ENCODE data around the gene AXIN1. TPM values are rescaled to one million over a fixed set of nuclear protein-coding genes. Genes with fewer than 3 reads are reported as not detected.
"Not testable (repeated sequence)": the region's sequence is repeated elsewhere in the genome, so short reads cannot be mapped to it uniquely, and the experiment has no call there.

The AXIN1 gene
- total RNA-seq, 1 donor: 45.8 TPM

DNA sequence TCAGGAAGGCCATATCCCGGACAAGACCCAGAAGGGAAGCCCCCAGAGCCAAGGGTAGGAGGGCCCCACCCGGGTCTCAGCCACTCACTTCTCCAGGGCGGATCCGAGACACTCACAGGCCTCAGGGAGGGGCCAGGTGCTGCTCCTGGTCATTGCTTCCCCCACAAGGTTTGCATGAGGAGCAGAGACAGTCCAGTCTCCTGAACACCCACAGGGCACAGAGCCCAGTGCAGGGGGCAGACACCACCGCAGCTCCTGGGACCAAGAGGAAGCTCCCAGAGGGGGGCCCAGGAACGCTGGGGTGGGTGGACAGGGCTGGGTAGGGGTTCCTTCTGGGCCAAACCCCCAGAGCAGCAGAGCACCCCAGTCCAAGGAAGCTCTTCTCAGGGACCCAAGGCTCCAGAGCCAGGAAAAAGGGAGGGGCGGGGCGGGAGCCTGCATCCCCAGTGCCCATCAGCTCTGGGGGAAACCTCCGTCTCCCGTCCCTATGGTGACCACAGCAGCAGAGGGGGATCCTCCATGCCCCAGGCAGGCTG lies 18.5 kb upstream of the AXIN1 start:
- DNase-seq (ENCODE audit: low read depth in 2 of 3, low spot score in 2 of 3): no peak

DNA sequence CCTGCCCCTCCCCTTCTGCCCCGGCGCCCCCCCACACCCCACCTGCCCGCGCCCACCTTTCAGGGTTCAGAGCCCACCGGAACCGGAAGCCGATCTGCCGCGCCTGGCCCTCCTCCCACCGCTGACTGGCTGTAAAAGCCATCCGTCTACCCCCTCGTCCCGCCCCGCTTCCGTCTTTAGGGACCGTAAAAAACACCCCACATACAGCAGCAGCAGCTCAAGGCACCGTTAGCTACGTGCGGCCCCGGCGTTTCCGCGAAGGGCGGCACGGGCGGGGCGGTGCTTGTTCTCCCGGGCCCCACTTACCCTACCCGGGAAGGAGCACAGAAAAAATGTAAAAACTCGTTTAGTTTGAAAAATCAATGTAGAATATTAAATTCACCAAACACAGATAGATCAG lies 17.9 kb upstream of the AXIN1 start, which contains the start of gene MRPL28:
MRPL28 (minus strand) TSS at position 96 of the 400 bp plus-strand sequence. CDS start 320 bp downstream, outside the sequence.
- DNase-seq (ENCODE audit: low read depth in 2 of 3, low spot score in 2 of 3): peak; percentile 80 to 97 (median 95)

DNA sequence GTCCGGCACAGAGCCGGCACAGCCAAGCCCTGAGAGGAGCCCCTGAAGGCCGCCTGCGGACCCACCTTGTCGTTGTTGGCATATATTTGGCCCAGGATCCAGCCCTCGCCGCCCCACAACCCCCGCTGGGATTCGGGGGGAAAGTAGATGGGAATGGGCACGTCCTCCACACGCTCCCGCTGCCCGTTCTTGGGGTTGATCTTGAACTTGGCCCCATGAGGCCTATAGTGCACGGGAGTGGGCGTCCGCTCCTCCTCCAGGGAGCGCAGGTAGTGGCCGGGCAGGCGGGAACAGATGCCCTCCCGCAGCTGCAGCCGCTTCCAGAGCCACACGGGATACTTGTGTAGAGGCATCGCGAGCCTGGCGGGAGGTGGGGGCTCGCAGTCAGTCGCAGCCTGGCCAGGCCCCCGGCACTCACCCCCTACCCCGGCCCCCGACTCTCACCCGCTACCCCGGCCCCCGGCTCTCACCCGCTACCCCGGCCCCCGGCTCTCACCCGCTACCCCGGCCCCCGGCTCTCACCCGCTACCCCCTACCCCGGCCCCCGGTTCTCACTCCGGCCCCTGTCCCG lies 17.4 kb upstream of the AXIN1 start:
- DNase-seq (ENCODE audit: low read depth in 2 of 3, low spot score in 2 of 3): no peak

DNA sequence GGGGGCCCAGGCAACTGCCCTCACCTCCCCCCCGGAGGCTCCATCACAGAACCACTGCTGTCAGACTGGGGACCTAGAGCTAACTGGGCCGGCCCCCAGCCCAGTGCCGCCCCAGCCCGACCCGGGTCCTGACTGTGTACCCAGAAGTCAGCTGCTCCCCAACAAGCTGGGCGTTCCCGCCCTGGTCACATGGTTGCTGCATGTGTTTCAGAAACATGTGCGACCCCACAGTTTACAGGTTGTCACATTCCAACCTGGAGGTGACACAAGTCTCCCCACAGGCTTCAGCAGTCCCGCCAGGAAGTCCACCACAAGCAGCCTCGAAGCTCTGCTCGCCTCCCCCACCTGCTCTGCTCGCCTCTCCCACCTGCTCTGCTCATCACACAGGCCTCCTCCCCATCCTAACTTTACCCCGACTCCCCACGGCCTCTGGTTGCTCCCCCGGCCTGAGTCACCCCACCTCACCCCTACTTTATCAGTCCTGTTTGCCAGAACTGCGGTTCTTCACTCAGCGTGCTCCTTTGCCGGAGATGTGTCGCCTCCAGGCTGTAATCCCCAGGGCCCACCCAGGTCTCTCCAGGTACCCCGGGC lies 16.8 kb upstream of the AXIN1 start:
- DNase-seq (ENCODE audit: low read depth in 2 of 3, low spot score in 2 of 3): no peak

GRCh38 chr16:368388-369158 lies 16.1 kb upstream of the AXIN1 start:
- DNase-seq (ENCODE audit: low read depth in 2 of 3, low spot score in 2 of 3): no peak

- no peak for DNase-seq (ENCODE audit: low read depth in 2 of 3, low spot score in 2 of 3)
These were observed 14.9 kb upstream of the AXIN1 start for GRCh38 chr16:367333-367903.

GRCh38 chr16:366476-366875 lies 14.0 kb upstream of the AXIN1 start:
- DNase-seq (ENCODE audit: low read depth in 2 of 3, low spot score in 2 of 3): no peak

DNA sequence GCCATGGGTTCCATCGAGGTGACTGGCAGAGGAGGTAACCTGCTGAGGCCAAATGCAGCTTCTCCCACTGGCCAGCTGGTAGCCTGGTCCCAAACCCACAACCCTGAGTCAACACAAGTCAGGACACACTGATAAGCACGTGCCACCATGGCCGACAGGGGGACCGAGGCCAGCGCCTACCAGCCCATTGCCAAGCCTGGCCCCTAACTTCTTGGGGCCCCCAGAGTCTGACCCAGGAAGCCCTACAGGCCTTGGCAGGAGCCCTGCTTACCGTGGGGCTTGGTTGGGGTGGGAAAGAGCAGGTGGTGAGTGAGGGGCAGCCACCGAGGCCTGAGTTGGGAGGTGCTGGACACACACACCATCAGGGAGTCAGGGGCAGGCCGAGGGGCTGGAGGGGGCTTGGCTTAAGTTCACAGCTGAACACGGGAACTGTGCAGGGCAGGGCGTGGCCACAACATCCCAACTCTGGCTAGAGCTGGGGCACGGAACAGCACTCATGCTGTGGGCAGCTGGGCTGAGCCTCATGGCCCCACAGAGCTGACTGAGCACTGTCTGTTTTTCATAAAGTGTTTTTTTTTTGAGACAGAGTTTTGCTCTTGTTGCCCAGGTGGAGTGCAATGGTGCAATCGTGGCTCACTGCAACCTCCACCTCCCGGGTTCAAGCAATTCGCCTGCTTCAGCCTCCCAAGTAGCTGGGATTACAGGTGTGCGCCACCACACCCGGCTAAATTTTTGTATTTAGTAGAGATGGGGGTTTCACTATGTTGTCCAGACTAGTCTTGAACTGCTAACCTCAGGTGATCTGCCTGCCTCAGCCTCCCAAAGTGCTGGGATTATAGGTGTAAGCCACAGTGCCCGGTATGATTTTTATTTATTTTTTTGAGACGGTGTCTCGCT lies 12.3 kb upstream of the AXIN1 start:
- no peak for DNase-seq (ENCODE audit: low read depth in 2 of 3, low spot score in 2 of 3)

DNA sequence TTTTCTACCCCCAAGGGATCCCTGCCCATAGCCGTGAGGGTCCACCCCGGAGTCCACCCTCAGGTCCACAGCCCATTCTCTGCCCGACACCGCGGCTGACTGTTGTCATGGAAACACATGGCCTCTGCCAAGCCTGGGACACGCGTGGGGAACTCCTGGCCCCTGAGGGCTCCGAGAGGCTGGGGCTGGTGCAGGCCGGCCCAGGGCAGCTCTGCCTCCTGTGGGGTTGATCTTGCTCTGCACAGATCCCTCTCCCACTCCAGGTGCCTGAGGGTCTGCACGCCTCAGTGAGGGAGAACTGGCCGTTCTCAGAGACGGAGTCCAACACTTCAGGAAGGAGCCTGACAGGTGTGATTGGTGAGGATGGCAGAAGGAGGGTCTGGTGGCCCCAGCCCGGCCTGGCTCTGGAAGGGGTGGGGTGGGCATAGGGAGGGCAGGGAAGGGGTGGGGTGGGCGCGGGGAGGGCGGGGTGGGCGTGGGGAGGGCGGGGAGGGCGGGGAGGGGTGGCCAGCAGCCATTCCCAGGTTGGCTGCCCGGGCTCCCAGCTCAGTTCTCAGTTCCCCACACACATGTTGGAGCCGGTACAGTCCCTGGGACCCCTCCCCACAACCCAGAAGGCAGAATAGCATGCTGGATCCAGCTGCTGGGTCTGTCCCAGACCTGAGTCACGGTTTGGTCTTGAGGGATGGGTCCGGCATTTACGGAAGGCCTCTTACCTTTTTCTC lies 11.4 kb upstream of the AXIN1 start:
- DNase-seq (ENCODE audit: low read depth in 2 of 3, low spot score in 2 of 3): no peak

DNA sequence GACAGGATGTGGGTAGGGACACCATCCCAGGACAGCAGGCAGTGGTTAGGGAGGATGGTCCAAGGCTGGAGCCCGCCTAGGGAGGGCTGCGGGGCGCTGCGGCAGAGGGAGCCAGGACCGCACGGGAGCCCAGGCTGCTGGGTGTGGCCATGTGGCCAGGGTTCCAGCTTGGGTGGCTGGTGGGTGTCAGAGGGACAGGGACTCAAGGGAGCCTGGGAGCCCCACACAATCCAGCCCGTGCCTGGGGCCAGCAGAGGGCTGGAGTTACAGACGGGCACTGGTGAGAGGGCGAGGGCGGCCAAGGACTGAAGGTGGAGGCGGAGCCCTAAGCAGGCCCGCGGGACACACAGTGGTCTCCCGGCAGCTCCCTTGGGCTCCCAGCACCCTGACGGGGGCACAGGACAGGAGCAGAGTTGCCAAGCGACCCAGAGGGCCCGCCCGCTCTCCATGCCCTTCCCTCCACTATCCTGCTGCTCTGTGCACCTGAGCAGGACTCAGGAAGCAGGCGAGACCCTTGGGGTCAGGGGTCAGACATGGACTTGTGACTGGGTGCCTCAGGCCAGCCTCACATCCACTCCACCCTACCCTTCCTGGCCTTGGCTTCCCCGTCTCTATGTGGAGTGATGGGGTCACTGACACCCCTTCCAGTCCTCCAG lies 10.7 kb upstream of the AXIN1 start:
- DNase-seq (ENCODE audit: low read depth in 2 of 3, low spot score in 2 of 3): no peak

GRCh38 chr16:362702-362999 lies 10.1 kb upstream of the AXIN1 start:
- DNase-seq (ENCODE audit: low read depth in 2 of 3, low spot score in 2 of 3): not testable (repeated sequence)

DNA sequence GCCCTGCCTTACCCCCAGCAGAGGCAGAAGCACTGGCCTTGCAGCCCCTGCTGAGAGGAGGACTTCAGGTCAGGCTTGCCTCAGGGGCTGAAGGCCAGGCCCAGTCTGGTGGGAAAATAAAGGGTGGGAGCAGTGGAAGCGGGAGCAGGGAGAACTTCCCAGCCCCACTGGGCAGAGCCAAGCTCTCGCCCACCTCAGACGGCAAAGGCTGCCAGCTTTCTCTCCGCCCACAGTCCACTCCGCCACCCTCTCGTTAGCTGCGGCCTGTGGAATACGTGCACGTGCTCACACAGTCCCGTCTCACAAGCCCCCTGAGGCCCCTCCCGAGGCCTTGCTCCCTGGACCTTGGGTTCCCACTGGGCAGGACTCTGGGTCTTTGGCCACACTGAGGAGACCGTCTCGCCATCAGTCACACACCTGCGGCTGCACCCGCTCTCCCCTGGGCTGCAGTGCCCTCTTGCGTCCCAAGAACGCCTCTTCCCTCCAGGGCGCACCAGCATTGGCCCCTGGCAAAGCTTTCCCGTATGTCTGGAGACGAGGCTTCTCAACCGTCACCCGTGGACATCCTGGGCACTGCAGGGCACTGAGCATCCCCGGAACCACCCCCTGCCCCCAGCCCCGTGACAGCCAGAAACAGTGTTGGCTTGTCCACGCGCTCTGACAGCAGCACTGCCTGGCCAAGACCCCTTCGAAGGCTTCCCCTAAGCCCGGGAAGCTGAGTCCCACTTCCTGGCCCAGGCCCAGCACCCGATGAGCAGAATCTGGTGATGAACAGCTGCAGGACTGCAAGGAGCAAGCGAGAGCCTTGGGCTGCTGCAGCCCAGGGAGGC lies 9.6 kb upstream of the AXIN1 start:
- peak in 2 of 3 donors; percentile 72 to 79 for DNase-seq (ENCODE audit: low read depth in 2 of 3, low spot score in 2 of 3)

DNA sequence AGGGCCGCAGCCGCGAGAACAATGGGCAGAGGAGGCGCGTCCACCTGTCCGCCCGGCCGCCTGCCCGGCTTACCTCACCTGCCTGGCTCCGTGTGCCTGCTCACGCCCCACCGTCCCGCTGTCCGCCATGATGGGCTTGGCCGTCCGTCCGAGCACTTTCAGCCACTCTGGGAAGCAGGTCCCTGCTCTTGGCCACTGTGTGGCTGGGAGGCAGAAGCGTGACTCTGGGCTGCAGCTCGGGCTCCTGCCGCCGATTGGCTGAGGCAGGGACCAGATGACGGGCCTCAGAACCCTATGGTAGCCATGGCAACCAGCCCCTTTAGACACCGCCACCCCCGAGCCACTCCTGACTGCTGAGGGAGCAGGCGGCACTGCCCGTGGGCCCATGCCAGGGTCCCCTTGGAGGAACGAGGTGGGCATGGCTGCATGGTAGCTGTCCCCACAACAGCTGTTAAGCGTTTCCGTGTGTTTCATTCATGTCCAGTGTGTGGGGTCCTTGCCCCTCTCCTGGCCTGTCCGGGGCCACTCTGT lies 8.9 kb upstream of the AXIN1 start:
- no peak for DNase-seq (ENCODE audit: low read depth in 2 of 3, low spot score in 2 of 3)

GRCh38 chr16:360698-361336 lies 8.3 kb upstream of the AXIN1 start:
- no peak for DNase-seq (ENCODE audit: low read depth in 2 of 3, low spot score in 2 of 3)

- DNase-seq (ENCODE audit: low read depth in 2 of 3, low spot score in 2 of 3): no peak
These were observed 7.6 kb upstream of the AXIN1 start for GRCh38 chr16:359871-360697.

GRCh38 chr16:359067-359763 lies 6.7 kb upstream of the AXIN1 start:
- no peak for DNase-seq (ENCODE audit: low read depth in 2 of 3, low spot score in 2 of 3)
